Naive thymus-derived CD8-positive, alpha-beta T cell (primary cell): Measurements from ENCODE around the gene PAQR8. TPM values are rescaled to one million over a fixed set of nuclear protein-coding genes. Genes with fewer than 3 reads are reported as not detected.
"Not testable (repeated sequence)": the region's sequence is repeated elsewhere in the genome, so short reads cannot be mapped to it uniquely, and the experiment has no call there.

Source experiments
- ATAC-seq, 2 donors: fragments of 150-1000 bp; cut with Tn5 transposase in 1 of 2; sonication (Bioruptor Pico), chemical (Tn5 transposase) in 1 of 2; 1 replicate in 1 of 2; 2 replicates in 1 of 2; pipeline ENCODE4 v1.10.0; 2021; ENCODE audit warnings: mild to moderate bottlenecking in 2 of 2, moderate library complexity in 2 of 2
- POLR2A ChIA-PET: fragments of 350-600 bp; sonication (Branson Sonifier 250); formaldehyde crosslinking; loops from one replicate; lab custom pipeline; 2021; ENCODE audit warnings: antibody characterized with exemption; lab: Charles Lee
- DNase-seq, 10 donors: peaks; one replicate each; pipeline versions ENCODE4 v3.0.0 to v3.0.0-alpha.2; 2020 to 2022
- H3K27ac Mint-ChIP-seq, 10 donors: one replicate each; pipeline ENCODE4 v1.8.0; 2020 to 2022; ENCODE audit warnings: mild to moderate bottlenecking in 10 of 10, mixed read lengths in 10 of 10, moderate library complexity in 4 of 10, inconsistent platforms in 1 of 10
- H3K27me3 Mint-ChIP-seq, 5 donors: one replicate each; pipeline ENCODE4 v1.8.0; 2021 to 2022; ENCODE audit warnings: mixed read lengths in 5 of 5
- H3K36me3 Mint-ChIP-seq, 3 donors: one replicate each; pipeline ENCODE4 v1.8.0; 2020 to 2022; ENCODE audit warnings: mixed read lengths in 3 of 3, mild to moderate bottlenecking in 2 of 3, inconsistent platforms in 1 of 3
- H3K4me1 Mint-ChIP-seq, 4 donors: one replicate each; pipeline ENCODE4 v1.8.0; 2021 to 2022; ENCODE audit warnings: mixed read lengths in 4 of 4
- H3K4me3 Mint-ChIP-seq, 10 donors: one replicate each; pipeline ENCODE4 v1.8.0; 2020 to 2022; ENCODE audit warnings: mild to moderate bottlenecking in 10 of 10, mixed read lengths in 10 of 10, moderate library complexity in 6 of 10, inconsistent platforms in 1 of 10
- H3K9me3 Mint-ChIP-seq, 9 donors: one replicate each; pipeline ENCODE4 v1.8.0; 2020 to 2022; ENCODE audit warnings: mixed read lengths in 9 of 9, mild to moderate bottlenecking in 3 of 9, inconsistent platforms in 1 of 9, moderate library complexity in 1 of 9
- polyA plus RNA-seq, 3 donors: library from polyadenylated mRNA; unstranded; fragments of 300-500 nt; fragmentation: Illumina TruSeq; gene quantifications; one replicate each; pipeline ENCODE4 v1.2.3, GENCODE V29; 2021
- total RNA-seq, 8 experiments: library from RNA in 2 of 8; stranded (reverse) in 2 of 8; gene quantifications; one replicate each; pipeline ENCODE4 v1.2.3 and lab custom pipeline; 2021 to 2026

Gene PAQR8
- total and polyA plus RNA-seq, 5 experiments from 2014 or later = 14.3 to 35.0 (median 30.6) TPM

GRCh38 chr6:52384145-52384766 is 22.3 kb downstream of the PAQR8 start:
- H3K9me3 Mint-ChIP-seq = peaks cover 0 to 6% (median 0%) of the 10 kb centered on the region in 9 donors
- H3K27me3 Mint-ChIP-seq = no peaks in the 10 kb centered on the region
- H3K4me1 Mint-ChIP-seq = peaks cover 48 to 83% (median 79%) of the 10 kb centered on the region in 4 donors
- peak overlapping the region in 1 of 10 donors; percentile 11 for H3K4me3 Mint-ChIP-seq
- peaks cover 5 to 25% (median 15%) of the 10 kb centered on the region in 3 donors for H3K36me3 Mint-ChIP-seq
- H3K27ac Mint-ChIP-seq = peak overlapping the region; percentile 41 to 91 (median 84)
- POLR2A ChIA-PET = interaction anchor here (1.0 to 9.5 kb wide), 2 partner anchors 8 to 19 kb away, joined by 3 to 105 read pairs; partner anchors contain the start of gene PAQR8
- ATAC-seq (no peak), DNase-seq (no peak)

GRCh38 chr6:52385074-52385473 is 23.1 kb downstream of the PAQR8 start:
- POLR2A ChIA-PET = interaction anchor here (0.6 to 9.5 kb wide), 4 partner anchors 8 to 83 kb away, joined by 3 to 105 read pairs (median 46); partner anchors contain the start of gene PAQR8
- Mint-ChIP-seq H3K4me3 (peak overlapping the region in 5 of 10 donors; percentile 1 to 42 (median 8)), H3K4me1 (peaks cover 52 to 88% (median 83%) of the 10 kb centered on the region in 4 donors), H3K9me3 (peaks cover 0 to 6% (median 0%) of the 10 kb centered on the region in 9 donors), H3K36me3 (peaks cover 5 to 21% (median 15%) of the 10 kb centered on the region in 3 donors), H3K27ac (peak overlapping the region; percentile 41 to 89 (median 80)), H3K27me3 (no peaks in the 10 kb centered on the region)
- DNase-seq (no peak), ATAC-seq (no peak)

- POLR2A ChIA-PET = interaction anchor here (0.9 to 9.5 kb wide), 4 partner anchors 11 to 83 kb away, joined by 3 to 105 read pairs (median 45); partner anchors contain the start of gene PAQR8
- H3K27me3 Mint-ChIP-seq, DNase-seq, ATAC-seq, H3K36me3 Mint-ChIP-seq, H3K9me3 Mint-ChIP-seq: not testable (repeated sequence)
- Mint-ChIP-seq H3K27ac (peak overlapping the region; percentile 93 to 100 (median 97)), H3K4me3 (peak overlapping the region in 1 of 10 donors; percentile 86), H3K4me1 (peaks cover 50 to 91% (median 89%) of the 10 kb centered on the region in 4 donors)
Measured at GRCh38 chr6:52388119-52388518, 26.2 kb downstream of the PAQR8 start.

GRCh38 chr6:52388790-52389189 is 26.8 kb downstream of the PAQR8 start:
- H3K4me3 Mint-ChIP-seq = peak overlapping the region; percentile 9 to 93 (median 86)
- no peaks in the 10 kb centered on the region for H3K27me3 Mint-ChIP-seq
- DNase-seq (no peak), ATAC-seq (no peak)
- peaks cover 0 to 6% (median 0%) of the 10 kb centered on the region in 9 donors for H3K9me3 Mint-ChIP-seq
- peak overlapping the region; percentile 93 to 100 (median 97) for H3K27ac Mint-ChIP-seq
- POLR2A ChIA-PET = interaction anchor here (1.2 to 9.5 kb wide), 5 partner anchors 10 to 103 kb away, joined by 4 to 105 read pairs (median 38); partner anchors contain the start of genes MCM3 and PAQR8
- H3K36me3 Mint-ChIP-seq = peaks cover 5 to 10% (median 5%) of the 10 kb centered on the region in 3 donors
- peaks cover 52 to 94% (median 92%) of the 10 kb centered on the region in 4 donors for H3K4me1 Mint-ChIP-seq

GRCh38 chr6:52389264-52389625 is 27.3 kb downstream of the PAQR8 start:
- peaks cover 0 to 6% (median 0%) of the 10 kb centered on the region in 9 donors for H3K9me3 Mint-ChIP-seq
- peaks cover 2 to 9% (median 5%) of the 10 kb centered on the region in 3 donors for H3K36me3 Mint-ChIP-seq
- DNase-seq (peak in 1 of 10 donors; percentile 30), ATAC-seq (peak in 1 of 2 donors; percentile 9)
- peaks cover 53 to 94% (median 92%) of the 10 kb centered on the region in 4 donors for H3K4me1 Mint-ChIP-seq
- POLR2A ChIA-PET = interaction anchor here (1.1 to 9.5 kb wide), 10 partner anchors 9 to 104 kb away, joined by 3 to 105 read pairs (median 10); partner anchors contain the start of genes MCM3 and PAQR8
- H3K4me3 Mint-ChIP-seq = peak overlapping the region; percentile 71 to 93 (median 86)
- H3K27me3 Mint-ChIP-seq = no peaks in the 10 kb centered on the region
- H3K27ac Mint-ChIP-seq = peak overlapping the region; percentile 93 to 100 (median 97)

- Mint-ChIP-seq H3K27ac (peak overlapping the region; percentile 93 to 100 (median 97)), H3K9me3 (peaks cover 0 to 5% (median 0%) of the 10 kb centered on the region in 9 donors), H3K27me3 (no peaks in the 10 kb centered on the region), H3K4me1 (peaks cover 51 to 93% (median 92%) of the 10 kb centered on the region in 4 donors), H3K36me3 (peaks cover 0 to 9% (median 5%) of the 10 kb centered on the region in 3 donors), H3K4me3 (peak overlapping the region; percentile 71 to 93 (median 86))
- peak; percentile 47 to 59 for ATAC-seq
- DNase-seq = peak; percentile 41 to 80 (median 65)
- POLR2A ChIA-PET = interaction anchor here (0.8 to 9.5 kb wide), 16 partner anchors 9 to 104 kb away, joined by 3 to 105 read pairs (median 6); partner anchors contain the start of genes EFHC1, MCM3 and PAQR8
Measured at GRCh38 chr6:52389626-52390360, 27.8 kb downstream of the PAQR8 start.

GRCh38 chr6:52390361-52390727 is 28.4 kb downstream of the PAQR8 start:
- peak; percentile 59 to 68 for ATAC-seq
- Mint-ChIP-seq H3K9me3 (peaks cover 0 to under 1% (median 0%) of the 10 kb centered on the region in 9 donors), H3K27me3 (no peaks in the 10 kb centered on the region), H3K36me3 (peaks cover 0 to 6% (median under 1%) of the 10 kb centered on the region in 3 donors), H3K4me1 (peaks cover 47 to 90% (median 88%) of the 10 kb centered on the region in 4 donors), H3K4me3 (peak overlapping the region; percentile 71 to 93 (median 86)), H3K27ac (peak overlapping the region; percentile 93 to 100 (median 97))
- DNase-seq = peak in 9 of 10 donors; percentile 44 to 88 (median 77)
- POLR2A ChIA-PET = interaction anchor here (0.6 to 9.5 kb wide), 17 partner anchors 8 to 673 kb away, joined by 3 to 105 read pairs (median 5); partner anchors contain the start of genes EFHC1, MCM3 and PAQR8

- POLR2A ChIA-PET = interaction anchor here (0.5 to 9.5 kb wide), 7 partner anchors 7 to 109 kb away, joined by 3 to 105 read pairs (median 12); partner anchors contain the start of genes MCM3 and PAQR8
- peaks cover 0 to 5% (median 0%) of the 10 kb centered on the region in 3 donors for H3K36me3 Mint-ChIP-seq
Measured at GRCh38 chr6:52391599-52391998, 29.6 kb downstream of the PAQR8 start.

GRCh38 chr6:52392944-52393343 is 31.0 kb downstream of the PAQR8 start:
- peak overlapping the region in 7 of 10 donors; percentile 16 to 92 (median 35) for H3K4me3 Mint-ChIP-seq
- H3K9me3 Mint-ChIP-seq = peaks cover 0 to 22% (median 0%) of the 10 kb centered on the region in 9 donors
- no peak for DNase-seq
- ATAC-seq = peak in 1 of 2 donors; percentile 16
- peak overlapping the region; percentile 93 to 100 (median 96) for H3K27ac Mint-ChIP-seq
- H3K27me3 Mint-ChIP-seq = no peaks in the 10 kb centered on the region
- H3K4me1 Mint-ChIP-seq = peaks cover 53 to 97% (median 91%) of the 10 kb centered on the region in 4 donors
- POLR2A ChIA-PET = interaction anchor here (1.0 to 9.5 kb wide), 3 partner anchors 28 to 107 kb away, joined by 3 to 105 read pairs (median 38); partner anchors contain the start of genes MCM3 and PAQR8
- peaks cover 0 to 11% (median 4%) of the 10 kb centered on the region in 3 donors for H3K36me3 Mint-ChIP-seq

More at GRCh38 chr6:52391599-52391998, 29.6 kb downstream of the PAQR8 start:
- ATAC-seq (no peak), DNase-seq (no peak)
- Mint-ChIP-seq H3K27ac (peak overlapping the region; percentile 93 to 100 (median 96)), H3K4me3 (peak overlapping the region in 8 of 10 donors; percentile 4 to 92 (median 24)), H3K9me3 (peaks cover 0 to 10% (median 0%) of the 10 kb centered on the region in 9 donors), H3K27me3 (no peaks in the 10 kb centered on the region), H3K4me1 (peaks cover 44 to 92% (median 88%) of the 10 kb centered on the region in 4 donors)

GRCh38 chr6:52393780-52394179 is 31.8 kb downstream of the PAQR8 start:
- H3K4me3 Mint-ChIP-seq = peak overlapping the region; percentile 55 to 85 (median 72)
- no peak for DNase-seq
- peaks cover 0 to 22% (median 0%) of the 10 kb centered on the region in 9 donors for H3K9me3 Mint-ChIP-seq
- peak overlapping the region; percentile 93 to 100 (median 96) for H3K27ac Mint-ChIP-seq
- H3K27me3 Mint-ChIP-seq = no peaks in the 10 kb centered on the region
- H3K4me1 Mint-ChIP-seq = peaks cover 50 to 98% (median 90%) of the 10 kb centered on the region in 4 donors
- POLR2A ChIA-PET = interaction anchor here (0.6 to 5.2 kb wide), 3 partner anchors 32 to 108 kb away, joined by 3 to 38 read pairs (median 3); partner anchors contain the start of genes MCM3 and PAQR8
- peaks cover 0 to 11% (median 4%) of the 10 kb centered on the region in 3 donors for H3K36me3 Mint-ChIP-seq
- ATAC-seq = no peak

GRCh38 chr6:52394251-52394666 is 32.3 kb downstream of the PAQR8 start:
- DNase-seq (peak in 3 of 10 donors; percentile 29 to 65 (median 56)), ATAC-seq (peak; percentile 41 to 45)
- peak overlapping the region; percentile 93 to 100 (median 96) for H3K27ac Mint-ChIP-seq
- H3K36me3 Mint-ChIP-seq = peaks cover 0 to 11% (median 4%) of the 10 kb centered on the region in 3 donors
- POLR2A ChIA-PET = interaction anchor here (0.6 to 0.8 kb wide), 3 partner anchors 32 to 109 kb away, joined by 3 to 8 read pairs (median 3); partner anchors contain the start of genes MCM3 and PAQR8
- H3K4me3 Mint-ChIP-seq = peak overlapping the region; percentile 55 to 85 (median 72)
- peaks cover 0 to 22% (median 0%) of the 10 kb centered on the region in 9 donors for H3K9me3 Mint-ChIP-seq
- no peaks in the 10 kb centered on the region for H3K27me3 Mint-ChIP-seq
- H3K4me1 Mint-ChIP-seq = peaks cover 50 to 98% (median 90%) of the 10 kb centered on the region in 4 donors
